AG04450 (cell line): Measurements from ENCODE around the gene HMX2. TPM values are rescaled to one million over a fixed set of nuclear protein-coding genes. Genes with fewer than 3 reads are reported as not detected.
"Not testable (repeated sequence)": the region's sequence is repeated elsewhere in the genome, so short reads cannot be mapped to it uniquely, and the experiment has no call there.

Source experiments
- CTCF ChIA-PET: fragments of 300-600, 350-600 bp; formaldehyde crosslinking; extraction: SDS; loops from one replicate; lab custom pipeline; 2022; ENCODE audit warnings: antibody characterized with exemption, inconsistent platforms; lab: Charles Lee
- POLR2A ChIA-PET: fragments of 350-600 bp; formaldehyde crosslinking; extraction: SDS; loops from one replicate; lab custom pipeline; 2021; ENCODE audit warnings: antibody characterized with exemption, inconsistent platforms; lab: Yijun Ruan, JAX
- DNase-seq: peaks from one replicate; pipeline ENCODE4 v3.0.0-alpha.2; 2011; ENCODE audit warnings: low read depth, low spot score
- H3K27ac ChIP-seq: one replicate; pipeline ENCODE4 v1.5.1; 2012; ENCODE audit warnings: low read depth, low read length, control low read depth
- H3K27me3 ChIP-seq: one replicate; pipeline ENCODE4 v1.6.0; 2012; ENCODE audit warnings: low read length; ENCODE audit not compliant: control insufficient read depth, insufficient read depth
- H3K4me3 ChIP-seq: 2 replicates; pipeline ENCODE4 v1.5.1; 2011; ENCODE audit warnings: mild to moderate bottlenecking, low read depth, low read length, control low read depth
- H3K9me3 ChIP-seq: 2 replicates; pipeline ENCODE4 v1.5.1; 2012; ENCODE audit warnings: low read length; ENCODE audit not compliant: control insufficient read depth, insufficient read depth
- polyA plus RNA-seq: library from polyadenylated mRNA; depleted of rRNA; stranded (reverse); fragments of >200 nt; gene quantifications from 2 replicates; pipeline ENCODE4 v1.2.3, GENCODE V29; 2011
- TF ChIP-seq, protein P1 (sequence below): IDR thresholded peaks from 2 replicates; pipeline ENCODE4 v1.5.1; 2011; ENCODE audit warnings: low read depth, low read length, control low read depth, inconsistent platforms

The HMX2 gene
- polyA plus RNA-seq, 1 experiment: not detected

DNA sequence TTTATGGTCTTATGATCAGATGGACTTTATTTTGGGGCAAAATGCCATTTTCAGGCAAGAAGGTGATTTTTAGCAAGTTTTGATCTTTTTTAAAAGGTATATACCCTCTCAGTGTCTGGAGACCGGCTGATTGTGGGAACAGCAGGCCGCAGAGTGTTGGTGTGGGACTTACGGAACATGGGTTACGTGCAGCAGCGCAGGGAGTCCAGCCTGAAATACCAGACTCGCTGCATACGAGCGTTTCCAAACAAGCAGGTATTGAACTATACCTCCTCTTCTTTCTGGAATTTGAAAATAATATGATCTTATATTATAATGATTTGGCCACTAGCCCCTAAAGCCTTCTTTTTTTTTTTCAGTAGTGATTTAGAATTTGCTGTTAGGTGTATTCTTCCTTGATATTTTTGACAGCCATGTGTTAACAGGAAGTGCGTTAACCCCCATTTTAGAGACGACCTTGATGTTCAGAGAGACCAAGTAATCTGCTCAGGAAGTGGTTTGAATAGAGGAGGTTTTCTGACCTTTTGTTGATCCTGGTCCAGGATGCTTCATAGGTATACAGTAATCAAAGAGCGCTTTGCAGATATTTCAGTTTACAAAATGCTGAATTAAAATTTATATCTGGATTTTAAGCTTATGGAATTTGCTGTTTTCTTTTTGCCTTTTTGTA is 12.5 kb downstream of the HMX2 start:
- Histone ChIP-seq H3K27me3 (no peaks in the 10 kb centered on the region), H3K9me3 (no peaks in the 10 kb centered on the region), H3K4me3 (no peak overlapping the region), H3K27ac (no peak overlapping the region)
- CTCF ChIA-PET: interaction anchor here (0.6 to 1.8 kb wide), 2 partner anchors 22 to 27 kb away, joined by 3 to 5 read pairs; no protein-coding TSS in a partner anchor
- no peak for DNase-seq
- POLR2A ChIA-PET: no interaction called here
- TF ChIP-seq, protein P1, sequence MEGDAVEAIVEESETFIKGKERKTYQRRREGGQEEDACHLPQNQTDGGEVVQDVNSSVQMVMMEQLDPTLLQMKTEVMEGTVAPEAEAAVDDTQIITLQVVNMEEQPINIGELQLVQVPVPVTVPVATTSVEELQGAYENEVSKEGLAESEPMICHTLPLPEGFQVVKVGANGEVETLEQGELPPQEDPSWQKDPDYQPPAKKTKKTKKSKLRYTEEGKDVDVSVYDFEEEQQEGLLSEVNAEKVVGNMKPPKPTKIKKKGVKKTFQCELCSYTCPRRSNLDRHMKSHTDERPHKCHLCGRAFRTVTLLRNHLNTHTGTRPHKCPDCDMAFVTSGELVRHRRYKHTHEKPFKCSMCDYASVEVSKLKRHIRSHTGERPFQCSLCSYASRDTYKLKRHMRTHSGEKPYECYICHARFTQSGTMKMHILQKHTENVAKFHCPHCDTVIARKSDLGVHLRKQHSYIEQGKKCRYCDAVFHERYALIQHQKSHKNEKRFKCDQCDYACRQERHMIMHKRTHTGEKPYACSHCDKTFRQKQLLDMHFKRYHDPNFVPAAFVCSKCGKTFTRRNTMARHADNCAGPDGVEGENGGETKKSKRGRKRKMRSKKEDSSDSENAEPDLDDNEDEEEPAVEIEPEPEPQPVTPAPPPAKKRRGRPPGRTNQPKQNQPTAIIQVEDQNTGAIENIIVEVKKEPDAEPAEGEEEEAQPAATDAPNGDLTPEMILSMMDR: no peak

DNA sequence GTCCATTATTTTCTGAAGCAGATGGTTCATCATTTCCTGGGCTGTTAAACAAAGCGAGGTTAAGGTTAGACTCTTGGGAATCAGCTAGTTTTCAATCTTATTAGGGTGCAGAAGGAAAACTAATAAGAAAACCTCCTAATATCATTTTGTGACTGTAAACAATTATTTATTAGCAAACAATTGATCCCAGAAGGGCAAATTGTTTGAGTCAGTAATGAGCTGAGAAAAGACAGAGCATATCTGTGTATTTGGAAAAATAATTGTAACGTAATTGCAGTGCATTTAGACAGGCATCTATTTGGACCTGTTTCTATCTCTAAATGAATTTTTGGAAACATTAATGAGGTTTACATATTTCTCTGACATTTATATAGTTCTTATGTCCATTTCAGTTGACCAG is 16.4 kb downstream of the HMX2 start:
- no peak for DNase-seq
- H3K4me3 ChIP-seq: no peak overlapping the region
- POLR2A ChIA-PET: no interaction called here
- TF ChIP-seq, protein P1: no peak
- H3K9me3 ChIP-seq: no peaks in the 10 kb centered on the region
- no peaks in the 10 kb centered on the region for H3K27me3 ChIP-seq
- CTCF ChIA-PET: interaction anchor here (0.8 to 1.1 kb wide), 2 partner anchors 9 to 10 kb away, joined by 3 read pairs; partner anchors contain the start of gene BUB3
- H3K27ac ChIP-seq: no peak overlapping the region

DNA sequence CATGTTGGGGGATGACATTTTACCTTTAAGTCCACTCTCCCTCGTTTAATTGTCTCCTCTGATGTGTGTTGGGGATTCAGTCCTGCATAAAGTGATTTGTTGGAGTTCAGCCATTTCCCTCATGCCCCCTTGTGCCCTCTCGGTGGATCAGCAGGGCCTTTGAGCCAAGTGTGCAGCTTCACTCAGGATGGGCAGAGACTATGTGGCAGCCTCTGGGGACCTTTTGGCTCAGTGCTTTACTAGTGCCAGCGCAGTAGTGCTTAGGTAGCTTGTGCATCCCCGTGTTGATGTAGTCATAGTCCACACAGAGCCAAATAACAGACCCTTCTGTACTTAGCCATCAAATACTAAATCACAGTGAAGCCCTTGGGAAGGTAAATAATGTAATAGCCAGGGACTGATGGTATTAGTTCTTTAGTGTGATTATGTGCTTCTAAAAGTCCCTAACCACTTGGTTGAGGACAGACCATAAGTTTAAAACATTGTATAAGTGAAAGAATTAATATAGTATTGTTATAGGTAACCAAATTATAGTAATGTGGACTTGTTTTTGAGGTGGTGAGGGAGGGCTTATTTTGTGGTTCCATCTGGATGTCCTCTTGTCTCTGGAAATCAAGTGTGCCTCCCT is 17.6 kb downstream of the HMX2 start:
- ChIA-PET POLR2A (no interaction called here), CTCF (interaction anchor here (0.8 to 2.1 kb wide), 2 partner anchors 8 to 9 kb away, joined by 3 to 5 read pairs; no protein-coding TSS in a partner anchor)
- TF ChIP-seq, protein P1: no peak
- Histone ChIP-seq H3K4me3 (no peak overlapping the region), H3K9me3 (no peaks in the 10 kb centered on the region), H3K27ac (no peak overlapping the region), H3K27me3 (no peaks in the 10 kb centered on the region)
- DNase-seq: no peak

DNA sequence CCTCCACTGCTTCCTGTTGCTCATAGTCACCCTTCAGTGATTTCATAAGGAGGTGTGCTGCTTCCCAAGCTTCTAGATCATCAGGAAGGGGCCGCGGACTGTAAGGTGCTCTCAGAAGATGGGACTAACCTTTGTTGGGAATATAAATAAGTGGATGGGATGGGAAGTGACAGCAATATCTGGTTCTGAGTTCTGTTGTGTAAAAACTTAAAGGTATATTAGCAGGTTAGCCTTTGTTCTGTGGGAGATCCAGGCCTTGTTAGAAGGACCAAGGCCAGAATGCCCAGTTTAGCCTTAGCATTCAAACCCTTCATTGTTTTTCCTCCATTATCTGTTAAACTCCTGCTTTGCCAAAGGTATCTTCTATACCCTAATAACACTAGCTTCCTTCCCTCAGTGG is 18.7 kb downstream of the HMX2 start:
- POLR2A ChIA-PET: no interaction called here
- CTCF ChIA-PET: interaction anchor here (2.1 kb wide), 1 partner anchor 10 kb away, joined by 5 read pairs; no protein-coding TSS in a partner anchor
- TF ChIP-seq, protein P1: no peak
- DNase-seq: no peak
- H3K27ac ChIP-seq: no peak overlapping the region
- H3K4me3 ChIP-seq: no peak overlapping the region
- H3K27me3 ChIP-seq: no peaks in the 10 kb centered on the region
- H3K9me3 ChIP-seq: no peaks in the 10 kb centered on the region

DNA sequence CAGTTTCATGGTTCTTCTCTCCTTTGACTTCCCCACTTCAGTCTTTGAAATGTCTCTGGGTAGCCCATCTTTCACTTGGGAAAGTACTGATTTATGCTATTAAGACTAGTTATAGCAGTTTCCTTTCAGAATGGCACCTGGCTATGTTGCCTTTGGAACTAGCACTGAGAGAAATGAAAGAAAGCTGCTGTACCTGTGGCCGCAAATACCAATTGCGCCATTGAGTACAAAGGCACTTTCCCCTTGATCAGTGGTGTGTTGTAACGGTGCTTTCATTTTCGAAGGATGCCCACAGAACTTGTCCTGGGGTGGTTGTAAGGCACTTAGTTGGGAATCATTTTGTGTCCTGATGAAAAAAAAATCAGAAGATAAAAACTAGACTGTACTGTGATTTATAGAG is 23.0 kb downstream of the HMX2 start:
- H3K27ac ChIP-seq: no peak overlapping the region
- H3K27me3 ChIP-seq: no peaks in the 10 kb centered on the region
- TF ChIP-seq, protein P1: no peak
- ChIA-PET CTCF (no interaction called here), POLR2A (no interaction called here)
- DNase-seq: no peak
- H3K4me3 ChIP-seq: no peak overlapping the region
- H3K9me3 ChIP-seq: no peaks in the 10 kb centered on the region

DNA sequence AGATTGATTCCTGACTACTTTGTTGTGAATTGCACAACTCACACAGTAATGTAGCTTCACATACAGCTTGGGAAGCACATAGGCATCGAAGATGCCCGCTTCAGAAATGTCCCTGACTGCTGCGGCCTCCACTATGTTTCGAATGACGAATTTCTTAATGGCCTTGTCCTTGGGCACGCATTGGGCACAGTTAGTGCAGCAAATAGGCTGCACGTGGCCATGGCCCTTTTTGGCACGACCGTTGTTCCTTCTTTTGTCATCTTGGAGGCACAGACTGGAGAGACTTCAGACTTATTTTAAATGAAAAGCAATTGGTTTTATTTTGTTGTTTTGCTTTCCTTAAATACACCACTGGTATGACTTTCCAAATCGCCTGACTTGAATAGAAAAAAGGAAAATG is 23.7 kb downstream of the HMX2 start:
- POLR2A ChIA-PET, H3K27ac ChIP-seq, H3K4me3 ChIP-seq, H3K27me3 ChIP-seq, H3K9me3 ChIP-seq, DNase-seq: not testable (repeated sequence)
- CTCF ChIA-PET: interaction anchor here (0.9 kb wide), 1 partner anchor 38 kb away, joined by 3 read pairs; no protein-coding TSS in a partner anchor
